Testis (tissue), 2 donors: ENCODE results near the gene AGTR1.

Experiments used
- POLR2A ChIP-seq: fragments of 450-650 bp; IDR thresholded peaks from one replicate; pipeline ENCODE4 v1.6.1; 2017; ENCODE audit warnings: antibody characterized with exemption, mild to moderate bottlenecking, moderate library complexity
- TF ChIP-seq, protein P1 (sequence below), 3 experiments: fragments of 450-650 bp in 2 of 3; fragments of 200-600 bp in 1 of 3; sonication (generic) in 1 of 3; IDR thresholded peaks; one replicate each; pipeline ENCODE4 v1.5.1; 2016 to 2019; ENCODE audit warnings: antibody characterized with exemption in 3 of 3, mild to moderate bottlenecking in 2 of 3, moderate library complexity in 1 of 3

DNA sequence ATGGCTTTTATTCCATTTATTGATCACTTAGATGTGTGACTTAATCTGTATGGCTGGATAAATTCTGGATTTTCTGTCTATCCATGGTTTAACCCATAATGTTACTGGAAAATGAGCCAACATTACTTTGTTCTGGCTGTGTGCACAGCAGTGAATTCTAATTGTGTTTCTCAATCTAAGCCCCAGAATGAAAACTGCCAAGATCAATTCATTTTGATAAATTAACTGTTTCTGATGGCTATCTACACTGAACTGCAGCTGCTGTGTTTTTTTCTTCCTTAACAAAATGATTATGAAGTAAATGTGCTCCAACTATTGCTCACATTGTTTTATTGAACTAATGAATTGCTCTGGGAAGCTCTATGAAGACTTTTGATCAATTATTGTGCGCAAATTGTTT, 94.2 kb downstream of the AGTR1 start:
- TF ChIP-seq, protein P1, sequence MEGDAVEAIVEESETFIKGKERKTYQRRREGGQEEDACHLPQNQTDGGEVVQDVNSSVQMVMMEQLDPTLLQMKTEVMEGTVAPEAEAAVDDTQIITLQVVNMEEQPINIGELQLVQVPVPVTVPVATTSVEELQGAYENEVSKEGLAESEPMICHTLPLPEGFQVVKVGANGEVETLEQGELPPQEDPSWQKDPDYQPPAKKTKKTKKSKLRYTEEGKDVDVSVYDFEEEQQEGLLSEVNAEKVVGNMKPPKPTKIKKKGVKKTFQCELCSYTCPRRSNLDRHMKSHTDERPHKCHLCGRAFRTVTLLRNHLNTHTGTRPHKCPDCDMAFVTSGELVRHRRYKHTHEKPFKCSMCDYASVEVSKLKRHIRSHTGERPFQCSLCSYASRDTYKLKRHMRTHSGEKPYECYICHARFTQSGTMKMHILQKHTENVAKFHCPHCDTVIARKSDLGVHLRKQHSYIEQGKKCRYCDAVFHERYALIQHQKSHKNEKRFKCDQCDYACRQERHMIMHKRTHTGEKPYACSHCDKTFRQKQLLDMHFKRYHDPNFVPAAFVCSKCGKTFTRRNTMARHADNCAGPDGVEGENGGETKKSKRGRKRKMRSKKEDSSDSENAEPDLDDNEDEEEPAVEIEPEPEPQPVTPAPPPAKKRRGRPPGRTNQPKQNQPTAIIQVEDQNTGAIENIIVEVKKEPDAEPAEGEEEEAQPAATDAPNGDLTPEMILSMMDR (IDR thresholded peaks at IDR 0.05): no peak
- TF ChIP-seq POLR2A: no peak
